Aorta (tissue), 5 donors: ENCODE results near the gene TMEM47. TPM values are rescaled to one million over a fixed set of nuclear protein-coding genes. Genes with fewer than 3 reads are reported as not detected.

ENCODE experiments used
- ATAC-seq: fragments of 200-7000 bp; cut with Tn5 transposase; one replicate; pipeline ENCODE4 v1.9.1; 2022; ENCODE audit warnings: moderate library complexity; ENCODE audit not compliant: low FRiP score
- DNase-seq, 2 donors: peaks; one replicate each; pipeline ENCODE4 v3.0.0-alpha.2; 2020
- H3K27ac ChIP-seq, 2 donors: one replicate each; pipeline ENCODE4 v1.5.1; 2013; ENCODE audit warnings: low read length in 2 of 2, mild to moderate bottlenecking in 2 of 2, moderate library complexity in 2 of 2, control low read depth in 1 of 2, inconsistent platforms in 1 of 2, low read depth in 1 of 2
- H3K27me3 ChIP-seq, 2 donors: one replicate each; pipeline ENCODE4 v1.6.1; 2013; ENCODE audit warnings: control low read depth in 1 of 2, low read length in 1 of 2, mild to moderate bottlenecking in 1 of 2, moderate library complexity in 1 of 2; ENCODE audit not compliant: insufficient read depth in 2 of 2, control insufficient read depth in 1 of 2
- H3K36me3 ChIP-seq, 2 donors: one replicate each; pipeline ENCODE4 v1.6.1; 2013; ENCODE audit warnings: control low read depth in 1 of 2, low read length in 1 of 2, mild to moderate bottlenecking in 1 of 2; ENCODE audit not compliant: insufficient read depth in 2 of 2, control insufficient read depth in 1 of 2
- H3K4me1 ChIP-seq, 2 donors: one replicate each; pipeline ENCODE4 v1.6.1; 2013; ENCODE audit warnings: low read length in 2 of 2, control low read depth in 1 of 2, mild to moderate bottlenecking in 1 of 2, moderate library complexity in 1 of 2; ENCODE audit not compliant: insufficient read depth in 2 of 2, control insufficient read depth in 1 of 2
- H3K4me3 ChIP-seq, 2 donors: one replicate each; pipeline ENCODE4 v1.5.1; 2013; ENCODE audit warnings: low read length in 2 of 2, control low read depth in 1 of 2, mild to moderate bottlenecking in 1 of 2
- H3K9me3 ChIP-seq: one replicate; pipeline ENCODE4 v1.6.1; 2013; ENCODE audit warnings: mild to moderate bottlenecking, low read length; ENCODE audit not compliant: control insufficient read depth
- WGBS, 2 donors: extraction: QIAGEN DNeasy Blood & Tissue Kit; methylation state at CpG; one replicate each; pipeline ENCODE4 v1.1.7; 2013; 5-methylcytosine and 5-hydroxymethylcytosine counted together
- intact Hi-C, 2 donors: fragments of 100-400 bp; cut with DNase I; formaldehyde crosslinking; loops; one replicate each; pipeline versions ENCODE4 v1.14.2 to v1.15.0; 2022
- polyA plus RNA-seq, 2 donors: library from polyadenylated mRNA; stranded (reverse); fragments of 200-250 nt; gene quantifications; one replicate each; pipeline ENCODE4 v1.2.3, GENCODE V29; 2013
- total RNA-seq, 2 donors: library from RNA; stranded (reverse); fragmentation: NEBNext Ultra II Directional; extraction: Animal tissue kit (Norgen Biotek cat#: 25700); gene quantifications; one replicate each; pipeline ENCODE4 v1.2.1, GENCODE V29; 2021
- donor health status: healthy with polysubstance abuse.
- donor health status: Bipolar disorder and iron deficiency.
- donor health status: DM: no; HTN: no; CAD: no.
- donor health status: DM: no; HTN: no; CAD: no.
- donor health status: DM: yes; HTN: yes; CAD: no.

Gene TMEM47
- total and polyA plus RNA-seq, 4 donors, result 109 to 287 (median 120) TPM

DNA sequence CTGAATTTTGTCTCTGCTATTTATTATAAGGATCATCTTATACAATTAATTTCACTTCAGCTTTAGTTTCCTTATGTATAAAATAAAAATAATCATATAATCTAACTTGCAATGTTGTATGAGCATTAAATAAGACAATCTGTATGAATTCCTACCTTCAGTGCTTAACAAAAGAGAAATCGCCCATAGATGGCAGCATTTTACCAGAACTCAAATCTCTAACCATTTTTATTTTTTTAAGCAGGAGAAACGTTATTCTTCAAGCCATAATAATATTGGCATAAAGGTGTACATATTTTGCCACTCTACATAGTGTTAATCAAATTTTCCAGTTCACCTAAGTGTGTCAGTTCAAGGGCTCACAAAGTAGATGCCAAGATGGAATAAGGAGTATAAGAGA lies 78.8 kb downstream of the TMEM47 start:
- intact Hi-C loops, result no loop called here

More for the DNA sequence above, 78.8 kb downstream of the TMEM47 start:
- Histone ChIP-seq H3K4me1 (no peaks in the 10 kb centered on the region), H3K9me3 (no peaks in the 10 kb centered on the region), H3K36me3 (no peaks in the 10 kb centered on the region), H3K27ac (no peak overlapping the region), H3K27me3 (no peaks in the 10 kb centered on the region), H3K4me3 (no peak overlapping the region)
- no peak for DNase-seq
- WGBS, 2 donors, result 1 to 3% methylated on average over 2 of the region's 2 CpGs
- no peak for ATAC-seq
